Panc1 (cell line): ENCODE data around the gene RFT1. TPM values are rescaled to one million over a fixed set of nuclear protein-coding genes. Genes with fewer than 3 reads are reported as not detected.

Experiments
- ATAC-seq: fragments of 200-7000 bp; cut with Tn5 transposase; 2 replicates; pipeline ENCODE4 v1.9.1; 2020; ENCODE audit warnings: mild to moderate bottlenecking, moderate library complexity
- BruUV-seq: library from RNA; stranded (reverse); fragments of 400-500 nt; replicated peaks from 2 replicates; lab custom pipeline; 2021; lab: Mats Ljungman, UMichigan
- CTCF ChIA-PET: fragments of 300-600 bp; sonication (Branson Sonifier 250); formaldehyde crosslinking; loops from one replicate; lab custom pipeline; 2022; ENCODE audit warnings: antibody characterized with exemption; lab: Charles Lee
- POLR2A ChIA-PET: fragments of 300-600 bp; sonication (Branson Sonifier 250); formaldehyde crosslinking; loops from one replicate; lab custom pipeline; 2022; ENCODE audit warnings: antibody characterized with exemption; lab: Charles Lee
- DNase-seq: peaks from one replicate; pipeline ENCODE4 v3.0.0-alpha.2; 2010; ENCODE audit warnings: low read depth, low spot score
- H3K27ac ChIP-seq: 2 replicates; pipeline ENCODE4 v1.5.1; 2011; ENCODE audit warnings: mild to moderate bottlenecking, low read length, inconsistent platforms
- H3K27me3 ChIP-seq: fragments of 200-500 bp; sonication (Bioruptor generic); 2 replicates; pipeline ENCODE4 v1.6.0; 2014; ENCODE audit warnings: low read length, inconsistent platforms; ENCODE audit not compliant: control insufficient read depth, insufficient read depth
- H3K36me3 ChIP-seq: fragments of 200-500 bp; sonication (Bioruptor generic); 2 replicates; pipeline ENCODE4 v1.5.1; 2014; ENCODE audit warnings: inconsistent platforms, mild to moderate bottlenecking, low read length, moderate library complexity; ENCODE audit not compliant: control insufficient read depth, insufficient read depth
- H3K4me1 ChIP-seq: 2 replicates; pipeline ENCODE4 v1.5.1; 2011; ENCODE audit warnings: inconsistent platforms, mild to moderate bottlenecking, low read length, moderate library complexity; ENCODE audit not compliant: control insufficient read depth, insufficient read depth
- H3K4me3 ChIP-seq, 2 experiments: 2 replicates each; pipeline ENCODE4 v1.5.1; 2011 to 2012; ENCODE audit warnings: low read depth in 2 of 2, low read length in 2 of 2, mild to moderate bottlenecking in 2 of 2, inconsistent platforms in 1 of 2, moderate library complexity in 1 of 2
- H3K9me3 ChIP-seq: fragments of 200-500 bp; sonication (Bioruptor generic); 2 replicates; pipeline ENCODE4 v1.5.1; 2014; ENCODE audit warnings: low read depth, mild to moderate bottlenecking, inconsistent platforms, low read length, moderate library complexity; ENCODE audit not compliant: control insufficient read depth, insufficient read depth
- POLR2AphosphoS5 ChIP-seq: IDR thresholded peaks from 2 replicates; pipeline ENCODE4 v1.6.1; 2012; ENCODE audit warnings: mild to moderate bottlenecking, low read depth, low read length, moderate library complexity
- REST ChIP-seq, 2 experiments: IDR thresholded peaks; 2 replicates each; pipeline ENCODE4 v1.6.1; 2011 to 2012; ENCODE audit warnings: low read depth in 2 of 2, control low read depth in 1 of 2, low read length in 1 of 2, mild to moderate bottlenecking in 1 of 2, moderate library complexity in 1 of 2; ENCODE audit not compliant: insufficient read depth in 1 of 2
- SIN3A ChIP-seq: IDR thresholded peaks from 2 replicates; pipeline ENCODE4 v1.6.1; 2012; ENCODE audit warnings: low read depth, mild to moderate bottlenecking, low read length, moderate library complexity, borderline replicate concordance; ENCODE audit not compliant: insufficient read depth
- TCF7L2 ChIP-seq: IDR thresholded peaks from 2 replicates; pipeline ENCODE4 v1.6.1; 2011; ENCODE audit warnings: mild to moderate bottlenecking, low read depth, low read length, inconsistent platforms
- in situ Hi-C: cut with HindIII; loops from 2 replicates; pipeline ENCODE4 v1.10.0; 2016; ENCODE audit warnings: low sequenced_read_pairs, low pct_unique_long_range_greater_than_20kb
- intact Hi-C: fragments of 100-400 bp; cut with micrococcal nuclease; formaldehyde crosslinking; loops from one replicate; pipeline ENCODE4 v1.10.0; 2022; ENCODE audit not compliant: unreplicated experiment
- total RNA-seq: library from RNA; stranded (reverse); gene quantifications from one replicate; pipeline ENCODE4 v1.2.1, GENCODE V29; 2021; ENCODE audit not compliant: unreplicated experiment
- TF ChIP-seq, protein P1 (sequence below): fragments of 450-650 bp; IDR thresholded peaks from 2 replicates; pipeline ENCODE4 v1.5.1; 2017; ENCODE audit warnings: mild to moderate bottlenecking

The RFT1 gene
- total RNA-seq, 1 experiment from 2014 or later, result 21.0 TPM

DNA sequence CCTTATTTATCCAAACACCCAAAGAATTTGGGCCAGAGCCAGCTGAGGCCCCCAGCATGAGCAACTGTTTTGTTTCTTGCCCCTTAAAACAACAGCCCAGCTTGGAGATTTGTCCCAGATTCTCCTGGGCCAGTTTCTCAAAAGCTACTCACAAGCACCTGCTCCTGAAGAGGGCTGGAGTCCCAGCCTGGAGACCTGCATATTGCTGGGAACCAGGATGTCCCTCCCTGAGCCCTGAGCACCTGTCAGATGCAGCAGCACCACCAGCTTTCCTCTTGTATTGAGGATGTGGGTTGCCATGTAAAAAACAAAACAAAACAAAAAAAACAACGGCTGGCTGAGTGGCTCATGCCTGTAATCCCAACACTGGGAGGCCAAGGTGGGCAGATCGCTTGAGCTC lies 7.0 kb upstream of the RFT1 start:
- ATAC-seq (no peak), DNase-seq (no peak)
- H3K36me3 ChIP-seq, result no peaks in the 10 kb centered on the region
- BruUV-seq, result no TSS peak
- TF ChIP-seq POLR2AphosphoS5 (no peak), SIN3A (no peak), REST (IDR thresholded peaks at IDR 0.05; ENCODE audit: insufficient read depth in 1 of 2, low read depth in 2 of 2, low read length in 1 of 2) (no peak), TCF7L2 (no peak)
- TF ChIP-seq, protein P1, sequence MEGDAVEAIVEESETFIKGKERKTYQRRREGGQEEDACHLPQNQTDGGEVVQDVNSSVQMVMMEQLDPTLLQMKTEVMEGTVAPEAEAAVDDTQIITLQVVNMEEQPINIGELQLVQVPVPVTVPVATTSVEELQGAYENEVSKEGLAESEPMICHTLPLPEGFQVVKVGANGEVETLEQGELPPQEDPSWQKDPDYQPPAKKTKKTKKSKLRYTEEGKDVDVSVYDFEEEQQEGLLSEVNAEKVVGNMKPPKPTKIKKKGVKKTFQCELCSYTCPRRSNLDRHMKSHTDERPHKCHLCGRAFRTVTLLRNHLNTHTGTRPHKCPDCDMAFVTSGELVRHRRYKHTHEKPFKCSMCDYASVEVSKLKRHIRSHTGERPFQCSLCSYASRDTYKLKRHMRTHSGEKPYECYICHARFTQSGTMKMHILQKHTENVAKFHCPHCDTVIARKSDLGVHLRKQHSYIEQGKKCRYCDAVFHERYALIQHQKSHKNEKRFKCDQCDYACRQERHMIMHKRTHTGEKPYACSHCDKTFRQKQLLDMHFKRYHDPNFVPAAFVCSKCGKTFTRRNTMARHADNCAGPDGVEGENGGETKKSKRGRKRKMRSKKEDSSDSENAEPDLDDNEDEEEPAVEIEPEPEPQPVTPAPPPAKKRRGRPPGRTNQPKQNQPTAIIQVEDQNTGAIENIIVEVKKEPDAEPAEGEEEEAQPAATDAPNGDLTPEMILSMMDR, result no peak
- no peaks in the 10 kb centered on the region for H3K9me3 ChIP-seq
- POLR2A ChIA-PET, result no interaction called here
- no peak overlapping the region for H3K27ac ChIP-seq
- in situ Hi-C loops (no loop called here), intact Hi-C loops (no loop called here)
- no peaks in the 10 kb centered on the region for H3K27me3 ChIP-seq
- CTCF ChIA-PET, result interaction anchor here (0.5 kb wide), 1 partner anchor 11 kb away, joined by 7 read pairs; no protein-coding TSS in a partner anchor
- H3K4me3 ChIP-seq, result no peak overlapping the region
- no peaks in the 10 kb centered on the region for H3K4me1 ChIP-seq

DNA sequence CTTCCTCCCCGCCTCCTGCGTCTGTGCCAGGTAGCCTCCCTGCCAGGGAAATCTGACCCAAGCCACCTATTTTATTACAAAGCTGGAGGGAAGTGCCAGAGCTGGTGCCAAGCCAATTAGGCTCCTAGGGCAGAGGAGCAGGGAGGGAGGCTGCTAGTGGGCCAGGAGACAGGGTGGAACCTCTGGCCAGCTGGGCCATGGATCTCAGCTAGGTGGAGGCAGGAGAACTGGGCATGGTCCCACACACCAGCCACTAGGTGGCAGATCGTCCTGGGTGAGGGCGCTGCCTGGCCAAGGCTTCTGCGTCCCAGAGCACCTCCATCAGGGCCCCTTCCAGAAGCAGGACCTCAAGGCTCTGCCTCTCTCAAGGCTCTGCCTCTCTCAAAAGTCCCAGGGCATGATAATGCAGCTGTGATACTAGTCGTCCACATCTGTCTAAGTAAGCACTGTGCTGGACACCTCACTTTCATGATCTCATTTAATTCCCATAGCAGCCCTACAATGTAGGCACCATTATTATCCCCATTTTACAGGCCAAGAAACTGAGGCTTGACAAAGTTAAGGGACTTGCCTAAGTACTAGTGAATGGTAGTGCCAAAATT lies 4.5 kb upstream of the RFT1 start:
- in situ Hi-C loops (no loop called here), intact Hi-C loops (loop anchor here (2.0 kb wide), 1 partner anchor 62 kb away; no protein-coding TSS in a partner anchor)
- DNase-seq (no peak), ATAC-seq (peak; percentile 86)
- no peak overlapping the region for H3K4me3 ChIP-seq
- no peaks in the 10 kb centered on the region; the same call in 1 of the 2 replicates for H3K36me3 ChIP-seq
- TF ChIP-seq POLR2AphosphoS5 (no peak), SIN3A (no peak), REST (IDR thresholded peaks at IDR 0.05; ENCODE audit: insufficient read depth in 1 of 2, low read depth in 2 of 2, low read length in 1 of 2) (0 out of 4 replicates have a peak, but pooled peaks of 1 of the 2 experiments have one; percentile 16), TCF7L2 (no peak)
- TF ChIP-seq, protein P1, result peak; percentile 87
- no peak overlapping the region for H3K27ac ChIP-seq
- ChIA-PET CTCF (interaction anchor here (0.6 to 1.5 kb wide), 3 partner anchors 20 to 85 kb away, joined by 3 to 9 read pairs (median 4); no protein-coding TSS in a partner anchor), POLR2A (interaction anchor here (0.6 kb wide), 1 partner anchor 22 kb away, joined by 3 read pairs; no protein-coding TSS in a partner anchor)
- 0 out of 2 replicates have a peak, but pooled peaks cover 3% of the 10 kb centered on the region for H3K4me1 ChIP-seq
- BruUV-seq, result no TSS peak
- no peaks in the 10 kb centered on the region for H3K9me3 ChIP-seq
- no peaks in the 10 kb centered on the region for H3K27me3 ChIP-seq
